ENCODE results near the gene NOTCH2.

Gene NOTCH2

GRCh38 chr1:119971710-119972570 is 97.5 kb downstream of the NOTCH2 start:
- no peak for DNase-seq

DNA sequence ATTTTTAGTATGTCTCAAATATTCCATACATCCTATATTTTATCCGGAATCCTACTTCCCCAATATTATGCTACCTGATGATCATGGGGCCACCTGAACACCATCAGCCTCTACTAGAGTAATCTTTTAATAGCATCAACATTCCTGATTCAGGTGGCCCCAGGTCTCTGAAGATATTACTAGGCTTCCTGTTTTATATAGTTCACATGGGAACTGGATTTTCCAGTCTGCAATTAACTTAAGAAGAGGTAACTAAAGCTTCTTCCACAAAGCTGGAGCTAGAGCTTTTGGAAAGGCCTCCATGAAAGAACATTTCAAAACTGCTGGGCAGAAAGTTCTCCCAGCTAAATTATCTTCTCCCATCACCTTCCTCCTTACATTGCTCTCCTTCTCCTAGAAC is 100.9 kb downstream of the NOTCH2 start:
- DNase-seq: no peak

- DNase-seq: peak; percentile 66
These were observed 101.4 kb downstream of the NOTCH2 start for GRCh38 chr1:119968068-119968492.

GRCh38 chr1:119966681-119967080 is 102.8 kb downstream of the NOTCH2 start:
- no peak for DNase-seq

DNA sequence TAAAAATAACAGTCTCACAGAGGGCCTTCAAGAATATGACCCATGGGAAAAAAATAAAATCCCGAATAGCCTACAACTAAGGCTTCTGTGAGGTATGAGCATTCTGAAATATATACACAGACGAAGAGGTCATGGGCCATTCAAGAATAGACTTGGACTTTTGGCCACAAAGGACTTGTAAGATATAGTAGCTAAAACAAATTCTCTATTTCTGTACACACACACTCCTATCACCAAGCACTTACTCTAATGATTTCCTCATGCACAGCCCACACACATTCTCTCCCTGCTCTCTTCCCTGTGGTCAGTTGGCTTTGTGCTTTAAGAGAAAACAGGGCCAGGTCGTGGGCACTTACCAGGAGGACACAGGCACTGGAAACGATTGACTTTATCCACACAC is 103.4 kb downstream of the NOTCH2 start:
- no peak for DNase-seq

DNA sequence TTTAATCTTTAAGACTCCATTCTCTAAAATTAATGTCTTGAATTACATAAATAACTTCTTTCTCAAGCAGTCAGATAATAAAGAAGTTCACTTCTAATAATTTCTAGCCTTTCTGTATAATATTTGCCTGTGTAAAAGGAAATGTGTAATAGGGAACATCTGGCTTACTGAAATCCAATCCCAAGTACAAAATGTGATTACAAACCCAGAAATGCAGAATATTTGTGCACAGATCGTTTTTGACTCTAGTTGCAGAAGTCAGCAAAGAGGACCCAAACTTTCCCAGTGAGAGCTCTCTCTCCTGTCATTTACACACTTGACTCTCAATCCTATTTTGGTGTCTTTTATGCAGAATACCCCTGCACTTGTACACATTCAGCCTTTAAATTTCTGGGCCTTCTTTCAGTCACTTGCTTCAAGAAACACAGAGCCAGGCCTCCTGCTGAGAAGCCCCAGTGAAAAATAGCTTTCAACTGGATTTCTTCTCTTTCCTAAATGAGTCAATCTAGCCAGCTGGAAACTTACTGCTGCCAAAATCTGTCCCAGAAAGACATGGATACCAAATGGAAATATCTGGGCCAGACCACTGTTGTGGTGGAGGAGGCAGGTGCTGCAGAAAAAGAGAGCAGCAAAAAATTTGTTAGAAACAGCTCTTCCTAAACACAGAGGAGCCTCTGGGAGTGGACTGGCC is 104.6 kb downstream of the NOTCH2 start:
- no peak for DNase-seq

DNA sequence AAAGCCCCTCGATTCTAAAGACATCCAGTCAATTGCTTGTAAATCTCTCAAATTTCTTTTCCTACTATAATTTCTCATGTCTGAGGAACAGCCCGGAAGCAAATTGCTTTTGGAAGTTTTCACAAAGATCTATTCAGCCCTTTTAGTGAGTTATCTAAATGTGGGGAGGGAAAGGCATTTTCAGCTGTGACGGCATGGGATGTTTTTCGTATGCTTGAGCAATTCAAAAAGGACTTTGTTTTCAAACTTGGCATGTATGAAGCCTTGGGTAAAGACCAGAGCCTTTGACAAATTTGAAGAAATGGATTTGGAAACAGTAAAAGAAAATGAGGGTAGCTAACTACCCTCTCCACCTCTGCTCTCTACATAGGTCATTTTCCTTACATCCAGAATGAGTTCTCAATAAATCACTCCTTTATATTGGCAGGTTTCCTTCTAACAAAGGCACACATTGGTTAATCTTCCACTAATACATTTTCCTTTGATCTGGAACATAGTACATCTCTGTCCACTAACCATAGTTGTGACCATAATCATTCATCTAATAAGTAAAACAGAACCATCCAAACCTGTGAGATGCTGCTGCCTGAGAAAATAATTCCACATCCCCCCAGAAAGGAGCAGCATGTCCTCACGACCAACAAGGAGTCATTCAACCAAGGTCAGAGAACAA is 107.0 kb downstream of the NOTCH2 start:
- no peak for DNase-seq

GRCh38 chr1:119960501-119960900 is 109.0 kb downstream of the NOTCH2 start:
- no peak for DNase-seq

GRCh38 chr1:119959268-119960220 is 109.9 kb downstream of the NOTCH2 start:
- no peak for DNase-seq

DNA sequence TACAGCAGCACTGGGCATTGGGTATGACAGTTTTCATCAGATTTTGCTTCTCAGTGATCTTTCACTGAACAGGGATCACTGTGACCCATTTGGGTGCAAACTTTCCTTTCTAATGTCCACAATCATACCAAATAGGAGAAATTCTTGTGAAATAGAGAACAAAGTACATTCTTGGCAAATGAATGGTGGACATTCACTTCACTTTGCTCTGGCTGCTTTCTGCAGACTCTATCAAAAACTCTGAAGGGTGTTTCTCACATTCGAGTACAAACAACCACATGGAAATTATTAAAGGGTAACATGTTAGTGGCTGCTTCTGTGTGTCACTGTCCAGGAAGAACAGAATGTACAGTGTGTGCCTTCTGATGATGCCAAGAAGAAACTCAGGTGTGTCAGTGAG is 111.2 kb downstream of the NOTCH2 start:
- no peak for DNase-seq

GRCh38 chr1:119956306-119956705 is 113.2 kb downstream of the NOTCH2 start:
- no peak for DNase-seq

- DNase-seq: no peak
These were observed 114.7 kb downstream of the NOTCH2 start for GRCh38 chr1:119954476-119955422.

- no peak for DNase-seq
These were observed 116.0 kb downstream of the NOTCH2 start for GRCh38 chr1:119953266-119953998.

- no peak for DNase-seq
These were observed 117.0 kb downstream of the NOTCH2 start for GRCh38 chr1:119952496-119952895.

DNA sequence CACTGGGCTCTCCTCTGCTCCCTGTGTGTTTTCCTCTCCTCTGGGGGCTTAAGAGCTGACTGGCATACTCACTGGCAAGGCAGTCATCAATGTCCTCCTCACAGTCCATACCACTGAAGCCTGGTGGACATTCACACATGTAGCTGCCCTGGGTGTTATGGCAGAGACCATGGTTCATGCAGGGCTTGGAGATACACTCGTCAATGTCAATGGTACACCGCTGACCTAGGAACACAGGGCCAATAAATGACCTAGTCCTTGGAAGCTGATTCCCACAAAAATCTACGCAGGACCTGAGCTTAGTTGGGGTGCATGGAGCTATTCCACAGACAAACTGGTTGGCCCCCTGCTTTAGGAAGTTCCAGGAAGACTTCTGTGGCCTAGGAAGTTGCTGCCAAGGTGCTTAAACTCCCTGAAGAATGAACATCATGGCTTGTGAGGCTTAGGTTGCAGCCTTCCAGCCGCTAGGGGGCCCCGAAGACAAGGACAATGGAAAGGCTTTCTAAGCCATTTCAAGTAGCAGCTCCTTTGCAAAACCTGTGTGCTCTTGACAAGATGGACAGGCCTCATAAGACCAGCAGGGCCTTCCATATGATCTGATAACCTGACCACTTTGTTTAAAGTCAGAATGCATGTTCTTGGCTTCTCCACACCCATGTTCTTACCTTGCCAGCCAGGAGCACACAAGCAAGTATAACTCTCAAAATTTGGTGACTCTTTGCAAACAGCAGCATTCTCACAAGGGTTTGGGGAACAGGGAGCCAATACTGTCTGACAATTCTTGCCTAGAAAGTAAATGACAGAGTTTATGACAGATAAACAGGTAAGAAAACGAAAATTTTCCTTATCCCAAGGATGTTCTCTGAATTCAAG is 120.9 kb downstream of the NOTCH2 start:
- DNase-seq: peak; percentile 49

DNA sequence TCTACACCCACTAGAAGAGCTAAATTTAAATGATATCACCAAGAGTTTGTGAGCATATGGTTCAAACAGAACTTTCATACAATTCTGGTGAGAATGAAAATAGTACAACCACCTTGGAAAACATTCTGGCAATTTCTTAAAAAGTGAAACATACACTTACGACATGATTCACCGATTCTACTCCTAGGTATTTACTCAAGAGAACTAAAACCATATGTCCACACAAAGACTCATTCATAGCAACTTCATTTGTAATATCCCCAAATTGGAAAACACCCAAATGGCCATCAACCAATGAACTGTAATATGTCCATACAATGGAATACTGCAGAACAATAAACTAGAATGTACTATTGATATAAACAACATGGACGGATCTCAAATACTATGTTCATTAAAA is 122.0 kb downstream of the NOTCH2 start:
- DNase-seq: no peak

GRCh38 chr1:119946724-119947123 is 122.7 kb downstream of the NOTCH2 start:
- no peak for DNase-seq

GRCh38 chr1:119943216-119943615 is 126.2 kb downstream of the NOTCH2 start:
- no peak for DNase-seq

- no peak for DNase-seq
These were observed 128.1 kb downstream of the NOTCH2 start for GRCh38 chr1:119941392-119941791.

GRCh38 chr1:119940697-119941096 is 128.8 kb downstream of the NOTCH2 start:
- DNase-seq: no peak
